GM23248 (cell line): Measurements from ENCODE around the gene DMBX1.

Experiments used
- EZH2 ChIP-seq: fragments of 200-600 bp; sonication (generic); IDR thresholded peaks from 2 replicates; pipeline ENCODE4 v1.6.1; 2018; ENCODE audit warnings: antibody characterized with exemption, mild to moderate bottlenecking; ENCODE audit not compliant: insufficient read depth, poor library complexity, severe bottlenecking
- EZH2phosphoT487 ChIP-seq: fragments of 200-600 bp; sonication (generic); IDR thresholded peaks from 2 replicates; pipeline ENCODE4 v1.6.1; 2018; ENCODE audit warnings: antibody characterized with exemption, moderate library complexity, mild to moderate bottlenecking, low read depth; ENCODE audit not compliant: insufficient read depth

DNA sequence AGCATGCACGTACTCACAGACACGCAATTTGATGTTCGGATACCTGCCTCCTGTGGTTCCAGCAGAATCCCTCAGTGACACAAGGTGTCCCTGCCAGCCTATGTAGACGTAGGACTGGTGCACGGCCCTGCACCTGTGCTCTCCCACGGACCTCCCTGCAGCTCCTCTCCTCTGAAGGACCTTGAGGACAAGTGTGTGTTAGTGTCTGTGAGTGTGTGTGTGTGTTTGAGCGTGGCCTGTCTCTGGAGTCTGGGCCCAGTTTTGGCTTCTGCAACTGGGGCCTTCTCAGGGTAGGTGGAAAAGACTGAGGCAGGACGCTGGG, 22.5 kb upstream of the DMBX1 start:
- TF ChIP-seq EZH2 (no peak), EZH2phosphoT487 (no peak)
